G401 (cell line): ENCODE results near the gene ZNF302. TPM values are rescaled to one million over a fixed set of nuclear protein-coding genes. Genes with fewer than 3 reads are reported as not detected.
"Not testable (repeated sequence)": the region's sequence is repeated elsewhere in the genome, so short reads cannot be mapped to it uniquely, and the experiment has no call there.

ENCODE experiments used
- DNase-seq: peaks from one replicate; pipeline ENCODE4 v3.0.0-alpha.2; 2015; ENCODE audit warnings: low spot score
- in situ Hi-C: cut with HindIII; loops from 2 replicates; pipeline ENCODE4 v1.10.0; 2016; ENCODE audit warnings: low sequenced_read_pairs, mixed read lengths
- total RNA-seq: library from RNA; depleted of rRNA; stranded (reverse); fragments of >200 nt; shearing (Covaris generic); gene quantifications from 2 replicates; pipeline ENCODE4 v1.2.3, GENCODE V29; 2014

Gene ZNF302
- total RNA-seq, 1 experiment from 2014 or later = 19.5 TPM

DNA sequence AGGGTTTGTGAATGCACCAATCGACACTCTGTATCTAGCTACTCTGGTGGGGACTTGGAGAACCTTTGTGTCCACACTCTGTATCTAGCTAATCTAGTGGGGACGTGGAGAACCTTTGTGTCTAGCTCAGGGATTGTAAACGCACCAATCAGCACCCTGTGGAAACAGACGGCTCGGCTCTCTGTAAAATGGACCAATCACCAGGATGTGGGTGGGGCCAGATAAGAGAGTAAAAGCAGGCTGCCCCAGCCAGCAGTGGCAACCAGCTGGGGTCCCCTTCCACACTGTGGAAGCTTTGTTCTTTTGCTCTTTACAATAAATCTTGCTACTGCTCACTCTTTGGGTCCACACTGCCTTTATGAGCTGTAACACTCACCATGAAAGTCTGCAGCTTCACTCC lies 8.8 kb upstream of the ZNF302 start:
- DNase-seq = not testable (repeated sequence)

DNA sequence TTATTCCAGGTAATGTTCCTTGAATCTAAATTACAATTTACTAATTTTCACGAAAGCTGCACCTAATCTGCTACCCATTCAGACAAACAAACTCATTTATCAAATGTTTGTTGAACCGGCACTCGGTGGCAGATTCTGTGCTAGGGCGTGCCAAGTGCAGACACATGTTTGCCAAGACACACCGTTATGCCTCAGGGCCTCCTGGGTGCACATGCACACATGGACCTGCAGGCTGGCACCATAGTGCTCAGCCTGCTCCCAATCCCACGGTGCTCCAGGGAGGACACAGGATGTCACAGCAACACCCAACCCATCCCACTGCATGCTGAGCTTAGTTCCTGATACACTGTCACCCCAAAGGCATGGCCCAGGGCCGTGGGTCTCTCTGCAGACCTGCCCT lies 8.2 kb upstream of the ZNF302 start:
- DNase-seq = no peak
- in situ Hi-C loops = no loop called here

More for the DNA sequence above, 8.8 kb upstream of the ZNF302 start:
- in situ Hi-C loops = not testable (repeated sequence)

DNA sequence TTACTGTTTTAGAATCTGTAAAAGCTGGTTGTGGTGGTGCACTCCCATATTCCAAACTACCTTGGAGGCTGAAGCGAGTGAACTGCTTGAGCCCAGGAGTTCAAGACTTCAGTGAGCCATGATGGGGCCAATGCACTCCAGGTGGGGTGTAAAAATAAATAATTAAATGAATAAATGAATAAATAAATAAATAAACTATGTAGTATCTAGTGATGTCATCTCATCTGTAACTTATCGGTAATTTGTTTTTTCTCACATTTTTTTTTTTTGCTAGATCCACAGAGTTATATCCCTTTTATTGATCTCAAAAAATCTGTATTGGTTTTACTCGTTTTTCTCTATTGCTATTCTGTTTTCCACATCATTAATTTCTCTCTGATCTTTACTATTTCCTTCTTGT lies 5.5 kb upstream of the ZNF302 start:
- DNase-seq = no peak
- in situ Hi-C loops = no loop called here

DNA sequence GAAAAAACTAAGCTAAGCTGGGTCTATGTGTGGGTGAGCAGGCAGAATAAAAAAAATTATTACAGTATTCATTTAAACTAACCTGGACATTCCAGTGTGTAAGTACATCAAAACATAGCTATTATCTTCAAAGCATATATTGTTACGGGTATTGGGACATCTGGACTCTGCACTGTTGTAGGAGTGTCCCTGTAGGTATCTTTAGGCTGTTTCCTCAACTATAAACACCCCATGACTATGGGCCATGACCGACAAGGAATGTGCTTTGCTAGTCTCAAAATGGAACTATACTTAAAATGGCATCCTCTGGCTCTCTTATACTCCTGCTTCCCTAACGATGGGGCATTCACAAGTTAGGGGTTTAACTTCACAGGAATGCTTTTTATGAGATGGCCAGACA lies 3.9 kb upstream of the ZNF302 start:
- in situ Hi-C loops = no loop called here
- no peak for DNase-seq

DNA sequence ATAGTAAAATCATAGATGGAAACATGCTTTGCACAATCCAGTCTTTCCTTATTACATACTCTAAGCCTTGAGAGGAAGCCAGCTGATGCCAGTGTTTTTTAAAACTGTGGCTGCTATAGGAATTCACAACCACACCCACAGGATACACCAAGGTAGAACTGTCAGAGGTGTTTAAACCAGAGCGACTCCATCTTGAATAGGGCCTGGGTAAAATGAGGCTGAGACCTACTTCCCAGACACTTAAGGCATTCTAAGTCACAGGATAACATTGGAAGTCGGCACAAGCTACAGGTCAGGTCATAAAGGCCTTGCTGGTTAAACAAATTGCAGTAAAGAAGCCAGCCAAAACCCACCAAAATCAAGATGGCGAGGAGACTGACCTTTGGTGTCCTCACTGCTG lies 2.2 kb upstream of the ZNF302 start:
- no peak for DNase-seq
- in situ Hi-C loops = no loop called here

DNA sequence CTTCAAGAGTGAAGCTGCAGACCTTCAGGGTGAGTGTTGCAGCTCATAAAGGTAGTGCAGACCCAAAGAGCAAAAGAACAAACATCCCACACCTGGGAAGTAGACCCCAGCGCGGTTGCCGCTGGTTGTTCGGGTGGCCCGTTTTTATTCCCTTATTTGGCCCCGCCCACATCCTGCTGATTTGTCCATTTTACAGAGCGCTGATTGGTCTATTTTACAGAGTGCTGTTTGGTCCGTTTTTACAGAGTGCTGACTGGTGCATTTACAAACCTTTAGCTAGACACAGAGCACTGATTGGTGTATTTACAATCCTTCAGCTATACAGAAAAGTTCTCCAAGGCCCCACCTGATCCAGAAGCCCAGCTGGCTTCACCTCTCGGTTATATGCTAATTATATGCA lies 1.6 kb upstream of the ZNF302 start:
- in situ Hi-C loops = no loop called here
- no peak for DNase-seq

DNA sequence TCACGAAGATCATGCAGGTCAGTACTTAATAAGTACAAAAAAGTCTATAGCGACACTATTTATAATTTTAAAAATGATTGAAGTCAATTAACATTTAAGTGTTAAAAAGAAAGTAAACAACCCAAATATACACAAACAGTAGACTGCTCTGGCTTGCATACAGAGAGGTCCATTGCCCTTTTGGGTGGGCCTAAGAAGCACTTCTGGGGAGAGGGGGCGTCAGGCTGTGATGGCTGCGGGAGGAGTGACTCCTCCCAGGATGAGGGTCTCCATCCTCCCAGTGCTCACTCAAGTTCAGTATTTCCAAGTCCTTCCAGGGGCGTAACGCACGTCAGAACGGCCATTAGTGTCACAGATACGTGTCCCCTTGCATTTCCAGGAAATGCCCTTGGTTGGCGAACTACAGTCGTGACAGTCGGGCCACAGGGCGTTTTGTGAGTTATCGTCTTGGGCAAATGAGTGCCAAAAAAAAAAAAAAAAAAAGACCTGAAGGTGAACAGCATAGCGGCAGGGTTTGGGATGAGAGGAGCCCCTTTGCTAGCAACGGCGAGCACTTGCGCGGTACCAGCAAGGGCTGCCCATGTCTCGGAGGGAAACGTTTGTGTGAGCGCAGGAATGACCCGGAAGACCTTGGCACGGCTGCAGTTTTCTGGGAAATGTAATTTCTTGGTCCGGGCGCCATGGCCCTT lies 637 bp upstream of the ZNF302 start, which contains the start of gene SCGB2B2:
Gene SCGB2B2 (minus strand): TSS at position 463 of the 689 bp plus-strand sequence. CDS start 82,596 bp downstream, outside the sequence.
- DNase-seq = peak; percentile 93
- in situ Hi-C loops = no loop called here

DNA sequence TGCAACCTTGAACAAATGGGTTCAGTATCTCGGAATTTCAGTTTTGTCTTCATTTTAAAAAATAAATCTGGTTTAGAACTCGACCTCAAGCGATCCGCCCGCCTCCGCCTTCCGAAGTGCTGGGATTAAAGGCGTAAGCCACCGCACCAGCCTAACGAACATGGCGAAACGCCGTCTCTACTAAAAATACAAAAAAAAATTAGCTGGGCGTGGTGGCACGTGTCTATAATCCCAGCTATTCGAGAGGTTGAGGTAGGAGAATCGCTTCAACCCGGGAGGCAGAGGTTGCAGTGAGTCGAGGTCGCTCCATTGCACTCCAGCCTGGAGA lies 571 bp downstream of the ZNF302 start:
- DNase-seq = no peak
- in situ Hi-C loops = no loop called here

DNA sequence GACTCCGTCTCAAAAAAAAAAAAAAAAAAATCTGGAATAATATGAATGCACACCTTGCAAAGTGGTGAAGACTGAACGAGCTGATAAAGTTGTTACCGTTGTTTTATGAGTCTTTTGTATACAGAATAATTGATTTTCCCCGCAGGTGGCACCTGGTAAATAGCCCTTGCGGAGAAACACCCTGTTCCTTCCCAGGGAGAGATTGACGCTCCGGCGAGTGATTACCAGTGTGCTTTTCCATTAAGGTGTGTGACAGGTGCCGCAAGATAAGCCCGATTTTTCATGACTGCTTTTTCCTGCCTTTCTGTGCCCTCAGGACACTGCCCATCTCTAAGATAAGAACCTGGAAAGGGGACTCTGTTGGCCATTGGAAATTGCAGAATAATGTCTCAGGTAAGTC lies 943 bp downstream of the ZNF302 start:
- in situ Hi-C loops = no loop called here

DNA sequence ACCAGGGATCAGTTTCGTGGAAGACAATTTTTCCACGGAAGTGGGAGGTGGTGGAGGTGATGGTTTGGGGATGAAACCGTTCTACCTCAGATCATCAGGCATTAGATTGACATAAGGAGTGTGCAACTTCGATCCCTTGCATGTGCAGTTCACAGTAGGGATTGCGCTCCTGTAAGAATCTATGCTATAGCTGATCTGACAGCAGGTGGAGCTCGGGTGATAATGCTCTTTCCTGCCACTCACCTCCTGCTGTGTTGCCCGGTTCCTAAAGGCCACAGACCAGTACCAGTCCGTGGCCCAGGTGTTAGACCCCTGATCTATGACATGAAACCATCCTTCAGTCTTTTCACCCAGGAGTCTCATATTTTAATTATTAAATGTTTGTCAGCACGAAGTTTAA lies 4.0 kb downstream of the ZNF302 start:
- in situ Hi-C loops = no loop called here
- DNase-seq = no peak

More for the DNA sequence above, 943 bp downstream of the ZNF302 start:
- DNase-seq = peak; percentile 6

DNA sequence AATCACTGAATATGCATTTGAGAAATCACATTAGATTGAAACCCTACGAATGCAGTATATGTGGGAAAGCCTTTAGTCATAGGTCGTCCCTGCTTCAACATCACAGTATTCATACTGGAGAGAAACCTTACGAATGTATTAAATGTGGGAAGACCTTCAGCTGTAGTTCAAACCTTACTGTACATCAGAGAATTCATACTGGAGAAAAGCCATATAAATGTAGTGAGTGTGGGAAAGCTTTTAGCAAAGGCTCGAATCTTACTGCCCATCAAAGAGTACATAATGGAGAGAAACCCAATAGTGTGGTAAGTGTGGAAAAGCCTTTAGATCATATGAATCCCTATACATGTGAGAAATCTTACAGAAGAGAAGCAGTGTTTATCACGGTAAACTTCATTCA lies 7.8 kb downstream of the ZNF302 start:
- DNase-seq, in situ Hi-C loops: not testable (repeated sequence)

DNA sequence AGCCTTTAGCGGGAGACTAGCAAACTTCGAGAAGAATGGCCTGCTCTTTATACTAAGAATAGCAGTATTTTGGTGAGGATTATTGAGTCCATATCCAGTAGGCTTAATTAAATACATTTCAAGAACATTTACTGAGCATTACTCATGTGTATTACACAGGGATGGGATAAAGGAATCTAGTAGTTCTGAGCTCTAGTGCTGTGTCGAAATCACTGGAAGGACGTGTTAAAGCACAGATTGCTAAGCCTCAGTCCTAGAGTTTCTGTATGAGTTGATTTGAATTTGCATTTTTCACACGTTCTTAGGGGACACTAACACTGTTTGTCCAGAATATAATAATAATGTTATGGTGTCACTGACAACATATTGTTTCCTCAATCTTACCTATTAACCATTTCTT lies 9.0 kb downstream of the ZNF302 start:
- in situ Hi-C loops = no loop called here
- DNase-seq = no peak

DNA sequence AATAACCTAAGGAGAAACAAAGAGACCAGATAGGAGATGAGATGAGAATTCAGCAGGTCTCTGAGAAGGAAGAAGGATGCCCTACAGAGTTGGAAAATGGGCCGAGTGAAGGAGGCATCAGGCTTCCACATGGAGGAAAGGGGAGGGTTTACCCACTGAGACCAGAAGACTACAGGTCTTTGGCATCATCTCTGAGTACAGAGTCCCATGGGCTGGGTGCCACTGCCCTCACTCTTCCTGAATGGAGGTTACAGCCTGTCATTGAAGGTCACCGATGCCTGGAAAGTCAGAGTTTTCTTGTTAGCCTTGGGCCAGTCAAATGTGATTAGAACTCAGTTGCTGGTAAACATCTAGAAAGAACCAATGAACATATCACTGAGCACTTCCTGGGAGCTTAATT lies 9.9 kb downstream of the ZNF302 start:
- in situ Hi-C loops = no loop called here
- DNase-seq = no peak

DNA sequence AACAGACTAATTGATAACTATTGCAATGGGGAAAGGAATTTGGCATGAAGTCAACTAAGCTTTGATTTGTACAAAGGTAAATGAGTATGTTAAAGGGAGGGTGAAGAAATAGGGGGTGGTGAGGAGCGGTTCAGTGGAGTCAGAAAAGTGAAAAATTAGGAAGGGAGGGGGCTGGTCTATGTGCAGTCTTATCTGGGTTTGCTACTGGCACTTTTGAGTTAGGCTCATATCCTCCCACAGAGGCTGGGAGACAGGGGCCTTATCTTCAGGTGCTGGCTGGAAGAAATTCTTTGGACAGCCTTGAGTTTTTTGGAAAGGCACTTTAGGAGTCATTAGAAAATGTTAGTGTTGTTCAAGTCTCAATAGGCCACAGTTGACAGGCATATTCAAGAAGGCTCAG lies 11.1 kb downstream of the ZNF302 start:
- no peak for DNase-seq
- in situ Hi-C loops = no loop called here

DNA sequence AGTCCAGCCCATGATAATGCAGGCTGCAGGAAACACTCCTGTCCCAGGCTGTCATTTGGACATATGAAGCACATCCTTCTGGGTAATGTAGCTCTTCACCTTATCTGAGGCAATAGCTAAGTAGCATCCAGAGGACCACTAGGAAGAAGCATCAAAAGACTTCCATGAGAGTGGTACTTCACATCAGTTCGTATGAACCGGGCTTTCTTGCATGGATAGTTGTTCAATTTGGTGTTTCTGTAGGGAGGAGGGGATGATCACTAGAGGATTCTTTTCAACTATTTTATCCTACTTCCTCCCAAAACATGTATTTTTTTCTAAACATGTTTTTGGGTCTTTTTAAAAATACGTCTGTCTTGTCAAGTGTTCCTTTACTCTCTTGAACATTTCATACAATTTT lies 12.9 kb downstream of the ZNF302 start:
- in situ Hi-C loops = no loop called here
- DNase-seq = no peak

DNA sequence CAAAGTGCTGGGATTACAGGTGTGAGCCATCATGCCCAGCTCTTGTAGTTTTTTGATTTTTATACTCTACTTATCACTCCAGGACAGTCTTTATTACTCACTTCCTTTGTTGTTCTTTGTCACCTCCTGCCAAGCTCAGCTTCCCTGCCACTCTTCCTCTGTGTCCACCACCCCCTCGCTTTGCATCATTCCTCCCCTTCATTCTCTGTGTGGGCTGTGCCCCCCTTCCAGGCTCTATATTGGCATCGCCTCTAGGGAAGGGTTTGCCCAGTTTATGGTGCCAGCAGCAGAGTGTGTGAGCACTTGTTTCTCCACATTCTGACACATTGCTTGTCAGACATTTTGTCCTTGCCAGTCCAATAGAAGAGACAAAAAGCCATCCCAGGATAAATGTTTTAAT lies 15.1 kb downstream of the ZNF302 start:
- DNase-seq = no peak
- in situ Hi-C loops = no loop called here

DNA sequence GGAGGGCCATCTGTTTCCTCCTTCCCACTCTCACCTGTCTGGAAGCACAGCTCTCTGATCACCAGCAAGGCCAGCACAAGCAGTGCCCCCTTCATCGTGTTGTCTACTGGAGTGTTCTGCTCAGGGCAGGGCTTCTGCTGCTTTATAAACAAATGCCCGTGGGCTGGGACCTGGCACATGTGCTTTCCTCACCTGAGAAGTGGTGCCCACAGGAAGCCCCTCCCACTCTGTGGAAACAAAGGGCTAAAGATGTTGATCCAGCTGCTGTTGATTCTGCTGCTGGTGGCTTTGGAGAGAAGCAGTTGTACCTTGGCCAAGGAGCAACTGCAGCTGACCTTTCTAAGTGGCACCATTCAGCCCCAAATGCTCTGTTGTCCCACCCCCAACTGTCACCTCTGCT lies 30.2 kb downstream of the ZNF302 start:
- in situ Hi-C loops = no loop called here
- DNase-seq = no peak

DNA sequence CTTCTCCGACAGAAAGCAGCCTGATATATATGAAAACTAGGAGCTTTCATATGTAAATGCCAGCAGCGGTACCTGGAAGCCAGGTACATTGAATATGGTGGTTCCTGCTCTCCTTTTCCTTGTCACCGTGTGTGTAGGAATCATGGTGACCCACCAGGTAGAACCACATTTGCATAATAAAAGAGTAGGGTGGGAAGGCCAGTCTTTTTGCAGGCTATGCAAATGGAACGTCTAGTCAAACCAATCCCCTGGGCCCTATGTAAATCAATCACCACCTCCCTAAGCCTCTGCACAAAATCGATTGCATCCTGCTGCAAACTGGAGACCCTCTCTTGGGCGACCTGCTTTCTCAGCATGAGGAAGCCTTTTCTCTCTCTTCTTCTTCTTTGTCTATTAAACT lies 34.4 kb downstream of the ZNF302 start:
- no peak for DNase-seq
- in situ Hi-C loops = no loop called here

DNA sequence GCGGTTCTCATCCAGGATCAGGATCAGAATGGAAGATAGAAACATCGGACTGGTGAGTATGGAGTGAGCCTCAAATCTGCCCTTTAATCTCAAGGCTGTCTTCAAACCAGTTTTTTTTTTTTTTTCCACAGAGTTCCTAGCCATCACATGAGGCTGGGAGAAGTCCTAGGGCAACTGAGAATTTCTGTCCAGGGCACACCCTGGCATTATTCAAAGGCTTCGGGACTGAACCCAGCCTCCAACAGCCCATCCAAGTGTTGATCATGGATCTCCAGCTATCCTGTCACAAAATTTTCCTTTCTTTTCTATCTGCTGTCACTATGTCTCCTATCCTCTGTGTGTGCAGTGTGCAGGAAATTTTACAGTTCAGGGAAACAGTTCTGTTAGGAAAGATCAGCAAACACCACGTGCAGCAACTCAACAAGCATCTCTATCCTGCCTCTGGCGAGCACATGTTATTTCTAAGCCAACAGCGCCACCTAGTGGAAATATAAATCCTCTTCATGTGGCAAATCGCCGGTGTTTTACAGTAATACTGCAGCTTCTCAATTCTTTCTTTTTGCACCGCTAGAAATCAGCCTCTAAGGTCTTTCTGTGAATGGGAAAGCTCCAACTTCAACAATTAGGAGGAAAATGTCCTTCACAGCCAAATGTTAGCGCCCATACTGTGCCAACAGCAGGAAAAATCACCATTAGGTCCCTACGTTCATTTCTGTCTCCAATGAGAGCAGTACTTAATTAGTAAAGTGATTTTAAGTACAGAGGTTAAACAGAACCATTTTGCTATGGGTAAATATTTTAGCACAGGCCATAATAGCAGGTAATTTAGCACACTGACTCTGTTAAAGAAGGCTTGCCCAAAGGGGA lies 35.1 kb downstream of the ZNF302 start:
- in situ Hi-C loops = no loop called here
- DNase-seq = peak; percentile 74

DNA sequence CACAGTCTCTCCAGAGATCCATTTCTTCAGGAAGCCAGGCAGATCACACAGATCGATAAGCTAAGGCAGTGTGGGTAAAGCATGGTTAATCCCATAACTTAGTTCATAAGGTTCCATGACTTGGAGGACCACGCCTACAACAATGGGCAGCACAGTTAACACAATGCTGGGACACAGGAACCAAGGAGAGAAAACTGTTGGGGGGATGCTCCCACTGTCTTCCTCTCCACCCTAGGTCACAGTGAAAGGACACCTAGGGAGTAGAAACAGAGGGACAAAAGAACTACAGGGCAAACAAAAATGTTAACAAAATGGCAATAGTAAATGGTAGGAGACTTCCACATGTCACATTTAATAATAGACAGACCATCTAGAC lies 35.8 kb downstream of the ZNF302 start:
- in situ Hi-C loops = no loop called here
- no peak for DNase-seq

DNA sequence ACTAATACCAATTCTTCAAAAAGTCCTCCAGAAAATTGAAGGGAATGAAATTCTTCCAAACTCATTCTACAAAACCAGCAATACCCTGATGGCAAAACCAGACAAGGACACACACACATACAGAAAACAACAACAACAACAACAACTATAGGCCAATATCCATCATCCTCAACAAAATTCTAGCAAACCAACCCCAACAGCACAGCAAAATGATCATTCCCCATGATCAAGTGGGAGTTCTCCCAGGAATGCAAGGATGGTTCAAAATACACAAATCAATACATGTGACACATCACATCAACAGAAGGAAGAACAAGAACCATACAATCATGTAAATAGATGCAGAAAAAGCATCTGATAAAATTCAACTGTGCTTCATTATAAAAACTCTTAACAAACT lies 37.9 kb downstream of the ZNF302 start:
- in situ Hi-C loops = no loop called here

More for the DNA sequence above, 37.9 kb downstream of the ZNF302 start:
- DNase-seq = no peak
